ENCODE data around the gene ABCB11. TPM values are rescaled to one million over a fixed set of nuclear protein-coding genes. Genes with fewer than 3 reads are reported as not detected.
"Not testable (repeated sequence)": the region's sequence is repeated elsewhere in the genome, so short reads cannot be mapped to it uniquely, and the experiment has no call there.

ABCB11 gene
- total and polyA plus RNA-seq, 9 donors = under 0.01 to 0.18 (median 0.03) TPM; not detected in 4

- no peaks in the 10 kb centered on the region for H3K27me3 ChIP-seq
- H3K36me3 ChIP-seq = no peaks in the 10 kb centered on the region
- no peaks in the 10 kb centered on the region for H3K4me1 ChIP-seq (ENCODE audit: insufficient read depth)
- intact Hi-C loops (cut with DNase I) = no loop called here
- no peak within 1 kb of the TSS for H3K27ac ChIP-seq
- TF ChIP-seq POLR2A (IDR thresholded peaks at IDR 0.05) (no peak), EP300 (IDR thresholded peaks at IDR 0.05) (no peak)
- TF ChIP-seq, protein P1, sequence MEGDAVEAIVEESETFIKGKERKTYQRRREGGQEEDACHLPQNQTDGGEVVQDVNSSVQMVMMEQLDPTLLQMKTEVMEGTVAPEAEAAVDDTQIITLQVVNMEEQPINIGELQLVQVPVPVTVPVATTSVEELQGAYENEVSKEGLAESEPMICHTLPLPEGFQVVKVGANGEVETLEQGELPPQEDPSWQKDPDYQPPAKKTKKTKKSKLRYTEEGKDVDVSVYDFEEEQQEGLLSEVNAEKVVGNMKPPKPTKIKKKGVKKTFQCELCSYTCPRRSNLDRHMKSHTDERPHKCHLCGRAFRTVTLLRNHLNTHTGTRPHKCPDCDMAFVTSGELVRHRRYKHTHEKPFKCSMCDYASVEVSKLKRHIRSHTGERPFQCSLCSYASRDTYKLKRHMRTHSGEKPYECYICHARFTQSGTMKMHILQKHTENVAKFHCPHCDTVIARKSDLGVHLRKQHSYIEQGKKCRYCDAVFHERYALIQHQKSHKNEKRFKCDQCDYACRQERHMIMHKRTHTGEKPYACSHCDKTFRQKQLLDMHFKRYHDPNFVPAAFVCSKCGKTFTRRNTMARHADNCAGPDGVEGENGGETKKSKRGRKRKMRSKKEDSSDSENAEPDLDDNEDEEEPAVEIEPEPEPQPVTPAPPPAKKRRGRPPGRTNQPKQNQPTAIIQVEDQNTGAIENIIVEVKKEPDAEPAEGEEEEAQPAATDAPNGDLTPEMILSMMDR (IDR thresholded peaks at IDR 0.05) = peak in 1 of 3 donors; percentile 24
- H3K4me3 ChIP-seq = peak within 1 kb of the TSS; percentile 49
- no peaks in the 10 kb centered on the region for H3K9me3 ChIP-seq
- WGBS, 3 donors = 1% methylated on average over 38 of the region's 38 CpGs
- DNase-seq = peak; percentile 85 to 91 (median 88)
Measured at GRCh38 chr2:168890006-168890782, 140.9 kb downstream of the ABCB11 start, which contains the start of gene SPC25. Gene SPC25, minus strand, starts transcription at chr2:168890430. Its CDS starts 911 bp downstream, at chr2:168889519.

- TF ChIP-seq EP300 (IDR thresholded peaks at IDR 0.05) (no peak), POLR2A (IDR thresholded peaks at IDR 0.05) (no peak)
- TF ChIP-seq, protein P1 (IDR thresholded peaks at IDR 0.05) = no peak
- DNase-seq = no peak
- Histone ChIP-seq H3K4me1 (ENCODE audit: insufficient read depth) (no peaks in the 10 kb centered on the region), H3K27ac (no peak overlapping the region), H3K9me3 (no peaks in the 10 kb centered on the region), H3K4me3 (no peak overlapping the region), H3K27me3 (no peaks in the 10 kb centered on the region), H3K36me3 (no peaks in the 10 kb centered on the region)
- intact Hi-C loops (cut with DNase I) = no loop called here
- 18 to 31% (median 23%) methylated on average over 3 of the region's 3 CpGs for WGBS, 3 donors
Measured at GRCh38 chr2:168889635-168890005, 141.5 kb downstream of the ABCB11 start.

- H3K9me3 ChIP-seq = no peaks in the 10 kb centered on the region
- 95 to 100% (median 99%) methylated on average over 1 of the region's 1 CpG for WGBS, 3 donors
- no peaks in the 10 kb centered on the region for H3K36me3 ChIP-seq
- H3K4me3 ChIP-seq = no peak overlapping the region
- TF ChIP-seq, protein P1 (IDR thresholded peaks at IDR 0.05) = no peak
- TF ChIP-seq POLR2A (IDR thresholded peaks at IDR 0.05) (no peak), EP300 (IDR thresholded peaks at IDR 0.05) (no peak)
- intact Hi-C loops (cut with DNase I) = no loop called here
- H3K27ac ChIP-seq = no peak overlapping the region
- no peaks in the 10 kb centered on the region for H3K4me1 ChIP-seq (ENCODE audit: insufficient read depth)
- H3K27me3 ChIP-seq = no peaks in the 10 kb centered on the region
- DNase-seq = no peak
Measured at GRCh38 chr2:168884975-168885374, 146.1 kb downstream of the ABCB11 start.

GRCh38 chr2:168882163-168882562 lies 149.0 kb downstream of the ABCB11 start:
- intact Hi-C loops (cut with DNase I); H3K4me3 ChIP-seq; H3K27ac ChIP-seq; DNase-seq; H3K9me3 ChIP-seq; H3K4me1 ChIP-seq (ENCODE audit: insufficient read depth); H3K27me3 ChIP-seq; H3K36me3 ChIP-seq: not testable (repeated sequence)
- WGBS, 3 donors = 97 to 98% (median 98%) methylated on average over 12 of the region's 12 CpGs

DNA sequence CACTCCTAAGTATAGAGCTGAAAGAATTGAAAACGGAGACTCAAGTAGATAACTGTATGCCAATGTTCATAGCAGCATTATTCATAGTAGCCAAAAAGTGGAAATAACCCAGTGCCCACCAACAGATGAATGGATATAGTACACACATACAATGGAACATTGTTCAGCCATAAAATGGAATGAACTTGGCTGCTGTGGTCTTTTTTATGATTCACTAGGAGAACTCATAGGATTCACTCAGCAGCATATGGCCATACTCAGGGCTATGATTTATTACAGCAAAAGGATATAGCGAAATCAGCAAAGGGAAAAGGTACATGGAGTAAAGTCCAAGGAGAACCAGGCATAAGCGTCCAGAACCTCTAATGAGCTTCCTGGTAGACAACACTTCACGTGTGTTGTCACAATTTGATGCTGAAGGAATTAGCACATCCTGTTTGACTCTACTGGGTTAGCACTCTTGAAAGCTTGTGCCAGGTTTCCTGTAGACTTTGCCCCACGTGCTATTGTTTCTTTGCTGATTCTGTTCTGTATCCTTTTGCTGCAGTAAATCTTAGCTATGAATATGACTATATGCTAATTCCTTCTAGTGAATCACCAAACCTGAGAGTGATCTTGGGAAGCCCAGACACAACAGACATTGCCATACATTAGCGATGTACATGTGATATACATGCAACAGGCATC lies 156.6 kb downstream of the ABCB11 start:
- no peak for DNase-seq
- Histone ChIP-seq H3K9me3 (no peaks in the 10 kb centered on the region), H3K27me3 (no peaks in the 10 kb centered on the region), H3K36me3 (no peaks in the 10 kb centered on the region), H3K4me3 (no peak overlapping the region), H3K4me1 (ENCODE audit: insufficient read depth) (no peaks in the 10 kb centered on the region), H3K27ac (no peak overlapping the region)
- TF ChIP-seq EP300 (IDR thresholded peaks at IDR 0.05) = no peak
- TF ChIP-seq, protein P1 (IDR thresholded peaks at IDR 0.05) = no peak
- TF ChIP-seq POLR2A (IDR thresholded peaks at IDR 0.05) = no peak
- intact Hi-C loops (cut with DNase I) = no loop called here
- 93 to 95% (median 94%) methylated on average over 6 of the region's 6 CpGs for WGBS, 3 donors

- H3K27ac ChIP-seq = not testable (repeated sequence)
- 96 to 98% (median 96%) methylated on average over 4 of the region's 4 CpGs for WGBS, 3 donors
Measured at GRCh38 chr2:168870824-168871223, 160.3 kb downstream of the ABCB11 start.

More at GRCh38 chr2:168870824-168871223, 160.3 kb downstream of the ABCB11 start:
- H3K4me1 ChIP-seq (ENCODE audit: insufficient read depth); H3K4me3 ChIP-seq; H3K9me3 ChIP-seq; H3K27me3 ChIP-seq; H3K36me3 ChIP-seq; intact Hi-C loops (cut with DNase I); DNase-seq: not testable (repeated sequence)
